COR-L47 (cell line): ENCODE results near the gene PODXL.
"Not testable (repeated sequence)": the region's sequence is repeated elsewhere in the genome, so short reads cannot be mapped to it uniquely, and the experiment has no call there.

Source experiments
- DNase-seq: peaks from one replicate; lab custom pipeline; 2025; lab: John Stamatoyannopoulos, UW

The PODXL gene

DNA sequence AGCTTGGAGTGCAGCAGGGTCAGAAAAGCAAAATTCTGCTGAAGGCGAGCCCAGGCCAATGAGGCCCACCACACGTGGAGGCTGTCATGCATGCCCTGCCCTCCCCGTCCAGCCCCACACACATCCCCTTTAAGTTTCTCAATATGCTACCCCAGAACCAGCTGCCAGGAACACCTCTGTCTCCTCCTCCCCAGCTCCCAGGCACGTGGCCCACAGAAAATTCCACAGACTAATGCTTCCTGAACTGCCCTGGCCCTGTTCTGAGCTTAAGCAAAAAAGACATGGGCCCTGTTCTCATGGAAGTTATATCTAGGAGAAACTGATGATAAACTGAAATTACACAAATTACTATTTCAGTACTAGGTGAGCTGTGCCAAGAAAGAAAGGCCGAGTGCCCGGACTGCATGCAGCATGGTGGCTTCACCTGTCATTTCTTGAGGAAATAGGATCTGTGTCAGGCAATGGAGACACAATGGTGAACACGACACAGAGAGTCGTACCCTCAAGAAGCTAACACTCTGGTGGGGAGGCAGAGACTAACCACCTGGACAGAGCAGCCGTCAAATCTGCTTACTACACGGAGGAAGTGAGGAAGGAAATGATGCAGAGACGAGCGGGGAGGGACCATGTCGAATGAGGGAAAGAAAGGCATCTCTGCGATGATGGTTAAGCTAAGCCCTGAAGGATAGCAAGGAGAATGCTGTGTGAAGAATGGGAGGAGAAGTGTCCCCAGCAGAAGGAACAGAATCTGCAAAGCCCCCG, 44.5 kb downstream of the PODXL start:
- DNase-seq, result no peak

DNA sequence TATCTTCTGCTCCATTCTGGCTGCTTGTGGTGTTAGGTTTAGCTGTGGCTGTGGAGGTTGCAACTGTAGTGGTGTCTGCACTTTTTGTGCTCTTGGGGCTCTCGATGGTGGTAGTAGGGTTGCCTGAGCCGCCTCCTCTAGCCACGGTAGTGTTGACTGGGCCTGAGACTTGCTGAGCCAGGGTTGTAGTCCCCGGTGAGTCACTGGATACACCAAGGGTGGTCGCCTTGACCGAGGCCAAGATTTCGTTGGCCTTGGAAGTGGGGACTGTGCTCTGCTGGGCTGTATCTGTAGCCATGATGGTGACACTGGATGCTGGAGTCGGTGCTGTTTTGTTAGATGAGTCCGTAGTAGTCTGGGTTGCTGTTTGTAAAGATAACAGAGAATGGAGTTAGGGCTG, 45.4 kb downstream of the PODXL start:
- DNase-seq, result no peak

DNA sequence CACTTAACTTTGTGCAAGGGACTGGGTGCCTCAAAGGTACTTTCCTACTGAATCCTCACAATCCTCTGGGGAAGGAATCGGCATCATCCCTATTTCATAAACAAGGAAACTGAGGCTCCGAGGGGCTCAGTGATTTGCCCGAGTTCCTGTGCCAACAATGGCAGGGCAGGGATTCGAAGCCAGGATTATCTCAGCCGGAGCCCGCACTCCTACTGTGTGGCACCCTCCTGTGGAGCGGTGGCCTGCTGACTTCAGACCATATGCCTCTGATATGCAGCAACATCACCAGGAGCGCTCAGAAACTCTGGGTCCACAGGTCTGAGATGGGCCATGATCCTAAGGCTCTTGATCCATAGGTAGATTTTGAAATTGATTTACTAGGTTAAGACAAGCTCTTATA, 46.6 kb downstream of the PODXL start:
- no peak for DNase-seq

DNA sequence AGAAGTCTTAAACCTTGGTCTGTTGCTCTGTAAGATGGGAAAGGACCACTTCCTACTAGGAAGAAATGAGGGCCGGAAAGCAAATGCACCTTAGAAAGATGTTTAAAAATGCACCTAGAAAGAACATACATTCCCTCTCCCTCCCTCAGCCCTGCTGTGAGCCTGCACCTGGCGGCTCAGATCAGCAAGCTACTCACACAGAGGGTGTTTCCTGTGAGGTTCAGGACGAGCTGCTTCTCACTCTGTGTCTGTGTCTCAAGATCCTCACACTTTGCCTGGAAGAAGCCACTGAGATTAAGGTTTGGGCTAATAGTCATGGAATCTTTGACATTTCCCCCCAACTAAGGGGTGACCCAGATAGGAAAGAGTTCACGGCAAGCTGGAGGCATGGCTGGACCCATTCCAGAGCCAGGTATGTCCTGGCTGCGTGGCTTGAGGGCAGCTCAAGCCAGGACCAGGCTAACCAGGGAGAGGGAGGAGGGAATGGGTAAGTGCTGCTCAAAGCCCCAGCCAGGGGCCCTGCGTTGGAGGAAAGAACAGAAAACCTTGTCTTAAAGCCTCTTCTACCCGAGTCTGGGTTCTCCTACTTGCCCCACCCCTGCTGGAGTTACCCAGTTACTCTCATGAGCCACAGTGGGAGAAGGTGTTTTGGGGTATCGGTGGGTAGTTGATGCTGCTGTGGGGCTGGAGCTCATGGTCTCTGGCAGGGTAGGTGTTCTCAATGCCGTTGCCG, 47.5 kb downstream of the PODXL start:
- no peak for DNase-seq

DNA sequence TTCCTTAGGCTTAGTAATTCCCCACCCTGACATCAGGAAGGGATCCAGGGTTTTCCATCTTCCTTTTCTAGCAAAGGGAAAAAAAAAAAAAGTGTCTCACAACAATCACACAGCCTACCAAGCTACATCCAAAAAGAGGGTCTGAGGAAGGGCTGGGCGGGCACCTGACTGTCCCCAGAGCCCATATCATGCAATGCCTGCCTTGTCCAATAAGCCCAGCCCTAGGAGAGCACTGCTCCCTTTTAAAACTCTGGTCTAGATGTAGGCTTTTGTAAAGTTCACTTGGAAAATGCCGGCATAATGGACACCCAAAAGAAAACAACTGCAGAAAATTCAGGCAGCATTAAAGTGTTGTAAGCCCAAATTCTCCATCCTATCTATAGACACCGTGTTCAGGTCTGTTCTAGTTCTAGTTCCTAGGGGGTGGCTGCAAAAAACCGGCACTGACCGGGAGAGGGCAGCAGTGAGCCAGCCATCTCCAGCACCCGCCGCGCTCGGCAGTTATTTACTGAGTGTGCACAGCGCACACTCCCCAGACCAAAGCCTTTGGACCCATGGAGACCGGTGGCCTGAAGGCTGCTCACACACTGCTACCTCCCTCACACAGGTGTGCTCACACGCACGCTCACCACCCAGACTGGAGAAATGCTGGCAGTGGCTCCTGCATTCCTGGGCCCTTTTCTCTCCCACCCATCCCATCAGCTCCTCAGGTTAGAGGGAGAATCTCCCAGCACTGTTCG, 48.7 kb downstream of the PODXL start:
- peak; percentile 61 for DNase-seq

DNA sequence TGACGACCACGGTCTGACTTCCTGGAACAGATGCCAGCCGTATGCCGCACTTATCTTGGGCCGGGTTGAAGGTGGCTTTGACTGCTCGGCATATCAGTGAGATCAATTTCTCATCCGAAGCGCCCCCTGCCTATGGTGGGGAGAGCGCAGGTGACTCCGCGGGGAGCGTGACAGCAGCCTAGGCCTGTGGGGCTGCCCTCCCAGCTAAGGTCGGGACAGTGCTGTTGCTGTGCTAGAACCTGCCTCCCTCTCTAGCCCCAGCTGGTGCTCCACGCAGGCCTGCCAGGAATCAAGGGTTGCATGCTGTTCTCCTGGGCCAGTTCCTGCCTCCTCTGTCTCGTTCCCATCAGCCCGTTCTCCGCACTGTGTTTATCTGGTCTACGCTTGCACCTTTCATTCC, 49.8 kb downstream of the PODXL start:
- no peak for DNase-seq

DNA sequence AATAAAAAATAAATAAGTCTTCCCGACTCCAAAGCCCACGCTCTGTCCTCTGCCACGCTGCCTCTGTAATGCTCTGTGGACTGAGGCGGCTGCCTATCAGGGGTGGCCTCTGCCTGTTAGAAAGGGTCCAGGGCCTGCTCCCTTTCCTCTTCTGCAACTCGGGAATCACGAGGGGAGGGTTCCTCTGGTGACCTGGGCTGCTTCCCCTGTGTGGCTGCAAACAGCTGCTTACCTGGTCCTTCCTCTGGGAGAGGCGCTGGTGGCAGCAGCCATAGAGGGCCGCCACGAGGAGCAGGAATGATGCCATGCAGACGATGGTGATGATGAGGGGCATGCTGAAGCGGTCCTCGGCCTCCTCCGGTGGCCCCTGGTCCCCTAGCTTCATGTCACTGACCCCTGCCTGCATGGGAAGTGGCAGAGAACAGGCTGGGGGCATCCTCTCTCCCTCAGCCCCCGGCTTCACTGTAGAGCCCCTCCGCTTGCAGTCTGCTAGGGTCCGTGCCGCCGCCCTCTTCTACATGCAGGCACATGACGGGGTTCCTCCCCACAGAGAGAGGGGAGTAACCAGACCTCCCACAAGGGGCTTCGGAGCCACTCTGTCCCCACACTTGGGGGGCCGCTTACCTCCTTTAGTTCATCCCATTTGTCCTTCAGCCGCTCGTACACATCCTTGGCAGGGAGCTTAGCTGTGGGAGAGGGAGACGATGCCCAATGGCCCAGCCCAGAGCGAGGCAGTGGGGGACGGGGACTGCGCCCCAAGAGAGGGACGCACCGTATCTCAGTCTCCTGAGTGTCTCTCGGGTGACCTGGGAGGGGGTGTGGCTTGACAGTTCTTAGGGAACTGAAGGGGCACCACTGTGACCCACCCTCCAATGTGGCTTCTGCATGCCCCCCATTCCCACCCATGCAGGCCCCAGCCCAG, 50.5 kb downstream of the PODXL start:
- no peak for DNase-seq

DNA sequence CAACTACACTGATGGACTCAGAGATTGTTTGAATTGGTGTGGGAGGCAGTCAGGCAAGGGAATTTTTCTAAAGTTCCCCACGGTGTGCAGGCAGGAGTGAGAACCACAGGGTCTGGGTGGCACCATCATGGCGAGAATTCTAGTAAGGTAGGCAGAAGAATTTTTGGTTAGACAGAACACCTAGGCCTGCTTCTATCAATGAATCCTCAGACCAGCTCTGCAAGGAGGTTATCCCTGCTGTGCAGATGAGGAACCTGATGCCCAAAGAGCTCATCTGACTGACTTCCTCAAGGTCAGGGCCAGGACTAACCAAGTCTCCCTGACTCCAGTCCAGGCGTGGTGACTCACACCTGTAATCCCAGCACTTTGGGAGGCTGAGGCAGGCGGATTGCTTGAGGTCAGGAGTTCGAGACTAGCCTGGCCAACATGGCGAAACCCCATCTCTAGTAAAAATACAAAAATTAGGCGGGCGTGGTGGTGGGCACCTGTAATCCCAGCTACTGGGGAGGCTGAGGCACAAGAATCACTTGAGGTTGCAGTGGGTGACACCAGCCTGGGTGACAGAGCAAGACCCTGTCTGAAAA, 51.3 kb downstream of the PODXL start:
- not testable (repeated sequence) for DNase-seq

DNA sequence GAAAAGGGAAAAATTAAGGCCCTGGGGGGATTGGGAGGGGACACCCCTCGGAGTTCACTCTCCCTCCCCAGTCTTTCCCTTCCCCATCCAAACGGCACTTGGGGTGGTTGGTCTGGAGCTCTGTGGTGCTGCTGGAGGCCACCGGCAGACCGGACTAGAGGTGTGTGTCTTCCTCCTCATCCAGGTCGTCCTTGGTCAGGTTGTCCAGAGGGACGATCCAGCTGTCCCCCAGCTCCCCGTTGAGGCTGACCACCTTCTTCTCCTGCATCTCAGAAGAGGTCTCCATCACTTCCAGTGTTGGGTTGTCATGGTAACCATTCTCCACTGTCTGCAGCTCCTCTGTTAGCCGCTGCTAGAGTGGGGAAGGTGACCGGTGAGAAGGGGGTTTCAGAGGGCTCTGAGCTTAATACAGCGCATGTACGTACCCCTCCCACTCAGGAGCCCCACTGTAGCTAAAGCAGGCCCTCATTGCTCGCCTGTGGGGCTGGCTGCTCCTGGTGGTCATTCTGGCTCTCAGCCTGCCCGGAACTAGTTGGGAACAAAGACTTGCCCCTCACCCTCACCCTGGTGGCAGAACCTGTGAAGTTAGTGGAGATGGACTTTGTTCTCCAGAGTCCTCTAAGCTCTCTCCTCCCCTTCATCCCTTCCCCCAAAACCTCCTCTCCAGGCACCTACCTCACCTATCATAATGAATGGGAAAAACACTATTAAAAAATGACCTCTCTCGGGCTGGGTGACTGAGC, 52.1 kb downstream of the PODXL start:
- DNase-seq, result no peak

DNA sequence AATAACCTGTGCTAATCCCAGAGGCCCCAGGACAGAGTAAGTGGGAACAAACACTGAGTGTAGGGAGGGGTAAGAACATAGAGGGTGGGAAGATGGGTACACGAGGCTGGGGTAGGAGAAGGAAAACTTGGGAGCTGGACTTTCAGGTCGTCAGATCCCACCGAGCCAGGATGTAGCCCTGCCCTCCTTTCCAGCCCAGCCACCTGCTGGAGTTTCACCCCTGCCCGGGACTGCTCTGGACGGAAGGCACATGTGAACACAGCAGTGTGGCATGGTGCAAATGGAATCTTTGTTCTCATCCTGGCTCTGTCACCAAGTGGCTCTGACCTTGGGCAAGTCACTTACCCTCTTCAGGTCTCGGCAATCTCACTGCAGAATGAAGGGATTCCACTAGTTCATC, 52.8 kb downstream of the PODXL start:
- no peak for DNase-seq

DNA sequence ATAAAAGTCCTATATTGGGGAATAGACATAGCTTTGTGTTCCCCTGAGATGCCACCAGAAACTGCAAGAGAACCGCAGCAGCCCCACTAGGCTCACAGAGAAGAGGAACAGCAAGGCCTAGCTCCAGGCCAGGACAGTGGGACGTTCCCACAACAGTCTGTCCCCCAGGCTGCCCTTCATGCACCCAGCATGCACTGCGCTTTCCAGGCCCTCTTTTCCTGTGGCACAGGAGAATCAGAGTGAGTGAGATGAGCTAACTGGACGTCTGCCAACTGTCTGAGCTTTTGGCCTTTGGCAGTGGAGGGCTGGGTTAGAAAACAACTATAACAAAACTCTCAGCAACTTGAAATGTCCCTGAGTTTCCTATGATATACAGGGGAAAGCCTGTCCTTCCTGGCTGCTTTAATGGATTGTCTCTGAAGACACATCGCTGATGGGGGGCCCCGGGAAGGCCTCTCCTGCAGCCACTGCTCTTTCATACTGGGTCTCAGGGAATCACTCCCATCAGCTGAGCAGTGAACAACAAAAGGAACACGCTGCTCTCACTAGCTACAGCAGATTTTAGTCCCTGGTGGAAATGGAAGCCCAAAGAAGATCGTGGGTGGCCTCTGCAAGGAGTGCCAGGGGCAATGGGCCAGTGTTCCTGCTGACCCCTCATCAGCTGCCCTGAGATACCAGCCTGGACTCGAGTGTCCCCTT, 53.5 kb downstream of the PODXL start:
- DNase-seq, result peak; percentile 48

DNA sequence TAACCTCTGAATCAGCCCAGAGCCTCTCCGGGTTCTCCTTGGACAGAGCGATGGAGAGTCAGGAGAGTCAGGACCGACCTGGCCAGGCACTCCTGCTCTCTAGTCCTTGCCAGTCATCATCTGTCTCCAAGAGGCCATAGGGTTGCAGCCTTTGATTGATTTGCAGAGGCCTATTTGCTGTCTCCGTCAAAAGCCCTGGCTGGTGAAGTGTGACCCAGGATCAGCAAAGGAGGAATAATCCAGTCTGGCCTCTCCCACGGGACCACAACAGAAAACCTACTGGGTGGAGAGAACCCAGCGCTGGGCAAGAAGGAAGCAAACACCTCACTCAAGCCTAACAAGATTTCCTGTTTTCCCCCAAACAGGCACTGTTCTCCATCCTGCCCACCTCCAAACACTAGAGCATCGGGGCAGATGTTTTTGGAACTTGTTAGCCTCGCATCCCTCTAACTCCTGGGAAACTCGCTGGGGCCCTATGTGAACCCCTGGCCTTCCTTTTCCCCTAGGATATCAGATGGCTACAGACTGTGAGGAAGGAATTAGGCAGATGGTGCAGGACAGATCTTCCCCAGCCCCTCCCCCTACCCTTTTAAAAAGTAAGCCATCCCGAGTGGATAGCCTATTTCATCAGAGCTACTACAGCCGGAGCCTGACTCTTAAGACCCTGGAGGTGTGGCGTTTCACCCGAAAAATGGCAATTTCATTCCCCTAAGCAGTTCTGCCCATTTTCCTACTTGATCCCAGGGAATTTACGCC, 54.3 kb downstream of the PODXL start:
- no peak for DNase-seq

DNA sequence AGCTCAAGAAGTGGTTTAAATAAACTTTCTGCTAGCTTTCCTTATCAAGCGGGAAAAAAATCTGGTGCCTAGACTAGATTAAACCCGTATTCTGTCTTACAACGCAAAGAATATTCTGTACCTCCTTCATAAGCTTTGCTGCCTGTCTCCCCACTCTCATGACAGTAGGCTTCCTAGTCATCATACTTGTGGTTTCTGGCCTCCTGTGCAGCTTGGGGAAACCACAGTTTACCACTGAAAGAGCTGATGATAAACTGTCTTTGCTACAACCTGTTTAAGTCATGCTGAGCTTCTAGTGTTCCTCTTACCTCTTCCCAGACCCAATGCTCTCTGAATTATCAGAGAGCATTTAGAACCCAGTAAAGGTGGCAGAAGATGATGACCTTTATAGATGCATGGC, 55.0 kb downstream of the PODXL start:
- no peak for DNase-seq

DNA sequence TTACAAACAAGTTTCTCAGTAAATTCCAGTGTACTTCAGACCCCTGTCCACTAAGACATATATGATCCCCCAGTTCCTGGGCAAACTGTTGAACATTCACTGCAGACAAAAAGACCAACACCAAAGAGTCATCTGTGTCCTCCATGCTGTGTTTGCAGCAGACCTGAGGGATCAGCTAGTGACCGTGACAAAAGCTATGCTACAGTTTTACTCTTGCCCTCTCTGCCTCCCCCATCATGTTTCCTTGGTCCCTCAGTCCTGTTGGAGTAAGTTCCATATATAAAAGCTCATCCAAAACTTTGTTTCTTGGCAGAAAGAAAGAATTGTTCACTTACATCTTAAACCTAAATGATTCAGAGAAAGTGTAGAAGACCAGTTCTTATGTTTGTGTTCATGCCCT, 56.1 kb downstream of the PODXL start:
- DNase-seq, result no peak

DNA sequence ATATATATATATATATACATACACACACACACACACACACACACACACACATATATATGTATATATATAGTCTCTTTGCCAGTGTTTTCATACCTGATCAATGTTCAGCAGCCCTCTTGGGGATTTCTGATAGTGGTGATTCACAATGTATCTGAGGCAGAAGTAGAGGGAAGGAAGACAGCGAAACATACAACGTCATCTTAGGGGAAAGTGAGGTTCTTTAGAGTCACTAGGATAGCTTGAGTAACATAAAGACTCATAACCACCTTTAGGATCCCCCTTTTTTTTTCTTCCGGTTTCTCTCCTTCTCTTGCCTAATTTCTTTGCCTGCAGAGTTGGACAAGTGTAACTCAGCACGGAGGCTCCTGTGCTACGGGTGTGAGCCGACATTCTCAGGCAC, 56.6 kb downstream of the PODXL start:
- no peak for DNase-seq

DNA sequence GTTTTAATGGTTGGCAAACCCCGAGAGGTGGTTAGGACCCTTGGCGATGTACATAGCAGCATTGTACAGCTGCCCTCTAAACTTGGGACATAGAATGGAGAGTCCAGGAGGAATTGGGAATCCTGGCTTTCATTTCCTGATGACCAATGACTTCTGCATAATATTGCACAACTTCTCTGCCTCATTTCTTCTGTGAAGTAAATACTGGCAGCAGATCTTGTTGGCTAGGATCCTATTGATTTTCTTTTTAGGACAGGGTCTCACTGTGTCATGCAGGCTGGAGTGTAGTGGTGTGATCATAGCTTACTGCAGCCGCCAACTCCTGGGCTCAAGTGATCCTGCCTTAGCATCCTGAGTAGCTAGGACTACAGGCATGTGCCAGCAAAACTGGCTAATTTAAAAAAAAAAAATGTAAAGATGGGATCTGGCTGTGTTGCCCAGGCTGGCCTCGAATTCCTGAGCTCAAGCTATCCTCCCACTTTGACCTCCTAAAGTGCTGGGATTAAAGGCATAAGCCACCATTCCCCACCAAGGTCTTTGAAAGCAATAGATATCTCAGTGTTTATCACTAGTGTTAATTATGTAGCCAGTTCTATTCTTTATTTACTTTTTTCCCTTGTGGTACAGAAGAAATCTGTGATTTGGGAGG, 58.1 kb downstream of the PODXL start:
- DNase-seq, result no peak

DNA sequence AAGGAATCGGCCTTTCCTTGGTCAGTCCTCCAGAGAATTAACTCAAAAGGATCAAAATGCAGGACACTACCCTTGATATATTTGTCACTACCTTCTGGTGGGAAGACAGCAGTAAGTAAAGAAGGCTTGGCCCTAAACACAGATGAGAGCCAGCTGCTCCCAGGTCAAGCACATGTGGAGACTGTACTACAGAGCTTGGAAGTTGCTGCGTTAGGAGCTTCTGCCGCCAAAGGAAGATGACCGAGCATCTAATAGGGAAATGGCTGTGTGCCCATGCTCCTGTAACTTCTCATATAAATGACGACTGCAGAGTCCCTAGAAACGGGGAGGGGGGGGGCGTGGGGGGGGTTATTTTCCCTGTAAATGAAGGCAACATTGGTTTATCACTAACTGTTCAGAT, 59.0 kb downstream of the PODXL start:
- DNase-seq, result no peak

DNA sequence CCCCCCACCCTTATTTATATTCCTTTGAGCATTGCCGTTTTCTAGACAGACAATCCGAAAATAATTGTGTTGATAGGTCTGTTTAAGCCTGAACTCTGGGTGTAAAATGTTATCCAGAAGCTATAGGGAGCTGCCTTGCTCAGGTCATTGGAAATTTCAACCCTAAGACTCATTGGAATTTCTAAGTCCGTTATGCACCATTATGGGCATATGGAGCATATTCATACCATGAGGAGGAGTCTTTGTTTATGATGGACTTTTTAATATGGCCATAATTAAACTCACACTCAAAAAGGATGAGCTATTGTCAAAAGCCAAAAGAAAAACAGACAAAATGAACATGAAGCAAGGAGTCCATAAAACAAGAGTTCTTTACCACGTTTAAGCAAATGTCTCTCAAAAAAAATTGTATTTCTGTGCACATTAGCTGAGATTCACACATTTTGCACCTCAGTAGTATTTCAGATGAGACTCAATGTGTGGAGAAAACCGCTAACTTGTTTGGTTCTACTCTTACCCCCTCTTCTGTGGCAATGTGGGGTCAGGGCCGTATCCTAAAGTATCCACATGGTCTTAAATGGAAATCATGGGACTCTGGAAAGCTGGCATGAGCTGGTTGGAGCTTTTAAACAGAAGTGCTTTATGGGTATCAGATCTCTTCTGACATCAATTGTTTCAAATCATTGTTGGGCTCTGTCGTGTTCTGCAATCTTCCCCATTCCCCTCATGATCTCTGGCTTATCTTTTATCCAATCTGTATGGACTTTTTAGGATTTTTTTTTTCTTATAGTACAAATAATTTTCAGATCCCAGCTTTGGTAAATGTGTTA, 60.5 kb downstream of the PODXL start:
- DNase-seq, result no peak
